ENCODE measurements around the gene CATSPER1.

The CATSPER1 gene

DNA sequence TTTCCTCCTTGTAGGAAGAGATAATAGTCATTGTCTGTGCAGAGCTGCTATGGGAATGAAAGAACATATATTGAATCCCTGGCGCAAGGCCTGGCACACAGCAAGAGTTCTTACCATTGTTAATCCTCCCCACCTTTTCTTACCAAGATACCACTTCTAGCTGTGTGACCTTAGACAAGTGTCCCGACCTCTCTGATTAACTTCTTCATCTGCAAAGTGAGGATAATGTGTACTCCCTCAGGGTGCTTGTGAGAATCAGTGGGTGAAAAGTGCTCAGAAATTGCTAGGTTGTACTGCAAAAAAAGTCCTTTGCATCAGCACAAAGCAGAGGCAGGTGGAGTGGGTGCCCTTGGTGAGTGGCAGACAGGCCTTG, 18.2 kb downstream of the CATSPER1 start:
- TF ChIP-seq POLR2A (IDR thresholded peaks at IDR 0.05; ENCODE audit: low read length) (no peak), GATA1 (IDR thresholded peaks at IDR 0.05; ENCODE audit: low read depth, low read length) (no peak)
- DNase-seq: no peak

DNA sequence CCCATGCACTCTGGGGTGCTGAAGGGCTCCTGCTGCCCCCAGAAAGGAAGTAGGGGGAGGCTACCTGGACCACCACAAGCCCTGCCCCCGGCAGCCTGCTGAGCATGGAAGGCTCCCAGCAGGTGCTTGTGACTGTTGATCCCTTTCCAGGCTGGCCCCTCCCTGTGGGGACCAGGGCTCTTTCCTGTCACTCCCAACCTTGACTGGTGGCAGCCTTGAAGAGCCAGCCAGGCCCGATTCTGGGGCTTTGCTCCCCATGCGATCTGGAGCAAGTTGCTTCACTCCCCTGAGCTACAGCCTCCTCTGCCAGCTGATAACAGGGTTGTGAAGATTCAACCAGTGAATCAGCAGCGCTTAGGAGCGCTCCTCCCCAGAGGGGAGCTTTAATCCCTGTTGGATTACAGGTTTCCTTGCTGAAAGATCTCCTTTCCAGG, 19.1 kb downstream of the CATSPER1 start:
- DNase-seq: peak; percentile 35 to 39
- TF ChIP-seq POLR2A (IDR thresholded peaks at IDR 0.05; ENCODE audit: low read length) (no peak), GATA1 (IDR thresholded peaks at IDR 0.05; ENCODE audit: low read depth, low read length) (no peak)

DNA sequence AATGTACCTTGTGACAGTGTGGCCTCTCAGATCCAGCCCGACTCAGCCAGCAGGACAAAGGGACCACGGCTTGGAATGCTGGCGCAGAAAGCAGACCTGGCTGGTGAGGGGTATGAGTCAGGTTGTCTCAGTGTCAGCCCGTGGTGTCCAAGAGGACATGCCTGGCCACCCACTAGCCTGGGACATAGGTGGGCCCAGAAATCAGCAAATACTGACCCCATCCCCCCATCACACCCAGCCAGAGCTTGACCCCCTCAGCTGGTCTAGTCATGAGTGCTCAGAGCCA, 19.4 kb downstream of the CATSPER1 start:
- no peak for TF ChIP-seq POLR2A (IDR thresholded peaks at IDR 0.05; ENCODE audit: low read length)
- DNase-seq: no peak

DNA sequence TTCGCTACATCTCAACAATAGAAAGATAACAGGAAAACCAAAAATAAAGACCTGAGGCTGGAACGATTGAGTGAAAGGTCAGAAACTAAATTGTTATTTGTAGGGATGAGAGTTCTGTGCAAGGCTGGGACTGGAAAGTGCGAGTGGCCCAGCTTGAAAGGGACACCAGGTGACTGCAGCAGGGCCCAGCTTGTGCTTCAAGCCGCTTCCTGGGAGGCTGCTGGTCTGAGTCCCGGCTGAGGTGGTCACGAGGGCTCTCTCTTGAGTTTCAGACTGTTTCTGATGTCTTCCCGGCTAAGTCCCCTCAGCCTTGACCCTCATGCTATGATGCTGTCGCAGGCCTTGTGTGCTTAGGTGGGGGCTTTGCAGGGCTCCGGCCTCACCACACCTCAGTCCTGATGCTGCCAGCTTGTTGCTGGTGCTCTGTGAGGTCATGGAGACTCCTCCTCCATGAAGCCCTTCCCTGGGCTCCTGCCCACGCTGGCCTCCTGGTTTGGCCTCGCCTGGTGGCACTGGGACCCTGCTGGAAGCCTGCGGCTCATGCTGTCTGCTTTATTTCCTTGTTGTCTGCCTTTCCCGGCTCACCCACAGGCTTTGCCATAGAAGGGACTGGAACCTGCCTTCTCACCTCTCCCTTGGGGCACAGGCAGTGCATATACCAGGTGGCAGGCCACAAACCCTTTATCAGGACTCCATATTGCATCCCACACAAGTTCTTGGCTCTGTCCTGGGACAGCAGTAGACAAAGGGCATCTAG, 20.0 kb downstream of the CATSPER1 start:
- DNase-seq: no peak
- TF ChIP-seq POLR2A (IDR thresholded peaks at IDR 0.05; ENCODE audit: low read length): no peak
- TF ChIP-seq GATA1 (IDR thresholded peaks at IDR 0.05; ENCODE audit: low read depth, low read length): no peak

DNA sequence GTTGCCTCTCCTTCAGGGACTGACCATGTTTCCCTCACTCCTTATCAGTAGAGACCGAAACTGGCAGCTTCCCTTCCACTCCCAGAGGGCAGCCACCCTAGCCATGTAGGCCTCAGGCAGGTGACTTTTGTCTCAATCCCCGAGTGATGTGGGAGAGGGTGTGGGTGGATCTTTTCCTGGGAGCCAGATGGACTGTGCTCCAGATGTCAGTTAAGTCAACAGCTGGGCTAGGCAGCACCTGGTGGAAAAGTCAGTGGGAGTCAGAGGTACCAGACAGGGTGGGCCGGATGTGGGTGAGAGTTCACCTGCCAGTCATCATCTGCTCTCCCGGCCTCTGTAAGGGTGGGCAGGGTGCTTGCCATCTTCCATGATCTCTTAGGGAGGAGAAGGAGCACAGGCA, 22.1 kb downstream of the CATSPER1 start:
- no peak for DNase-seq
- TF ChIP-seq POLR2A (IDR thresholded peaks at IDR 0.05; ENCODE audit: low read length): no peak
- TF ChIP-seq GATA1 (IDR thresholded peaks at IDR 0.05; ENCODE audit: low read depth, low read length): no peak

DNA sequence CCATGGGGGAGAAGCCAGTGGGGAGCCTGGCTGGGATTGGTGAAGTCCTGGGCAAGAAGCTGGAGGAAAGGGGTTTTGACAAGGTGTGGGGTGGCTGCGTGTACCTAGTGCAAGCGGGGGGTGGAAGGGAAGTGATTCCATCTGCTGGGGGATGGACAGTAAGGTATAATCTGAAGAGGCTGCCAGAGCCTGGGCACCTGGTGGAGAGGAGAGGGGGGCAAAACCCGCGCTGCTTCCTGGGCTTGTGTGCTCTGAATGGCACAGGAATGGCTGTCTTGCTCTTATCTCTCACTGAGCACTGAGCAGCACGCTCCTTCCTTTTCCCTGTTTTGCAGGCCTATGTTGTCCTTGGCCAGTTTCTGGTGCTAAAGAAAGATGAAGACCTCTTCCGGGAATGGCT, 23.0 kb downstream of the CATSPER1 start:
- no peak for DNase-seq
- TF ChIP-seq POLR2A (IDR thresholded peaks at IDR 0.05; ENCODE audit: low read length) (no peak), GATA1 (IDR thresholded peaks at IDR 0.05; ENCODE audit: low read depth, low read length) (no peak)

DNA sequence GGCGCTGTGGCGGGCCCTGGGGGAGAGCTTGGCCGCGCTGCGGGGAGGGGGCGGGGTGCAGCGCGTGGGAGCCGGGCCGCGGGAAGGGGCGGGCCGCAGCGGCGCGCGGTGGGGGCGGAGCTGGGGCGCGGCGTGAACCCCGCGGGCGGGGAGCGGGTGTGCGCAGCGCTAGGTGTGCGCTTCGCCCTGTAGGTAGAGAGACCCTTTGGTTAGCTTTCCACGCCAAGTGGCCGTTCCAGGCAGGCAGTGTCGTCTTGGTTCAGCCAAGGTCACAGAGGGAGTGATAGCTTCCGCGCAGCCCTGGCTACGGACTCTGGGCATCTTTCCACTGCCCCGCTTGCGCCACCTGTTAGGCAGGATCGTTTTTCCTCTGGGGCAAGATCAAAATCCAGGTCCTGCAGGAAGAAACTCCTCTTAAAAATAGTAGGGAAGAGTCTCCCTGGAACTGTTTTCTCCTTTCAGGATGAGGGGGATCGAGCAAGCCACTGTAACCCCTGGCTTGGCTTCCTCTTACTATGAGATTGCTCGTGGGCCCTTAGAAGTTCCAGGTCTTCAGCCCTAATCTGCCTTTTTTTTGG, 23.5 kb downstream of the CATSPER1 start:
- TF ChIP-seq GATA1 (IDR thresholded peaks at IDR 0.05; ENCODE audit: low read depth, low read length): no peak
- TF ChIP-seq POLR2A (IDR thresholded peaks at IDR 0.05; ENCODE audit: low read length): no peak
- DNase-seq: no peak

DNA sequence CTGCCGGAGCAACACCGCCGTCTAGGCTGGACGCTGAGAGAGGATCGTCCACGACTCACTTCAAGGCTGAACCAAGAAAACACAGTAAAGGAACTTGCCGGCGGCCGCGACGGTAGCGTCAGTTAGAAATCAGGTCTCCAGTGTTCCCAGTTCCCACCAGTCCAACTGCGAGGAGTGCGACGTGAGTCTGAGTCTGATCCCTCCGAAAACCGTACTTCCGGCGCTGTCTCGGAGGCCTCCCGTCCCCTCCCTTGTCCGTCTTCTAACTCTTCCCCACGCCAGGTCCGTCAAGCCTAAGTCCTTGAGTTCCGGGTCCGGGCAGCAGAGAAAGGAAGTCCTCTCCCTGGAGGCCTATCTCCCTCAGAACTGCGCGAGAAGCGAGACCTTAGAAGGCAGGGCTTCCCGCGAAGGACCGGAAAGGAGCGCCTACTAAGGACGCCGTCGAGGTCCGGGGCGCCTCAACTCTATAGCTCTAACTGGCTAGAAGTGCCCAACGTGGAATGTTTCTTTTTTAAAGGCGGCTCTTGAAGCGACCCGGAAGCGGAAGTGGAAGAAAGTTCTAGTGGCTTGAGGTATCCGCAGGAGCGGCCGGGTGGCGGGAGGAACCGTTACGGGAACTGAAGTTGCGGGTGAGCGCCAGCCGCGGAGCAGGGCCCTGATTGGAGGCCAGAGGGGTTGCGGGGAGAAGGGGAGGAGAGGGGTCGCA, 24.2 kb downstream of the CATSPER1 start, which contains the start of the genes BANF1 and EIF1AD:
Gene BANF1, plus strand, starts transcription at position 562 of the 706 bp plus-strand sequence. CDS start 748 bp downstream, outside the sequence.
Gene EIF1AD, minus strand, starts transcription at position 216 of the 706 bp plus-strand sequence. CDS start 1,768 bp downstream, outside the sequence.
- DNase-seq: peak; percentile 98 to 99
- TF ChIP-seq GATA1 (IDR thresholded peaks at IDR 0.05; ENCODE audit: low read depth, low read length) (no peak), POLR2A (IDR thresholded peaks at IDR 0.05; ENCODE audit: low read length) (peak; percentile 90)

DNA sequence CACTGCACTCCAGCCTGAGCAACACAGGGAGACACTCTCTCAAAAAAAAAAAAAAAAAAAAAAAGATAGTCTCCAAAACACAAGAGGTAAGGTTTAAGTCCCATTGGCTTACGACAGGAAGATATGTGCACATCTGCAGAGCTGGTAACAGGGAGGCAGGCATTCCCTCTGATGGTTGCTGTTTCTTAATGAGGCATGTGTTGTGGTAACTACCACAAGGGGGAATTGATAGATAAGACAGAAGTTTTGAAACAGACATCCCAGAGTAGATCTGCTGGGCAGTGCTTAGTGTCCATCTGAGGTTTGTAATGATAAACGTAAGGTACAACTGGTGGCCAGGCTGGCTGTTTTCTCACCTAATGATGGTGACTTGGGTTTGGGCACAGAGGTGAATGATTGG, 29.0 kb downstream of the CATSPER1 start:
- DNase-seq: peak; percentile 17 to 72
- no peak for TF ChIP-seq POLR2A (IDR thresholded peaks at IDR 0.05; ENCODE audit: low read length)
- no peak for TF ChIP-seq GATA1 (IDR thresholded peaks at IDR 0.05; ENCODE audit: low read depth, low read length)

DNA sequence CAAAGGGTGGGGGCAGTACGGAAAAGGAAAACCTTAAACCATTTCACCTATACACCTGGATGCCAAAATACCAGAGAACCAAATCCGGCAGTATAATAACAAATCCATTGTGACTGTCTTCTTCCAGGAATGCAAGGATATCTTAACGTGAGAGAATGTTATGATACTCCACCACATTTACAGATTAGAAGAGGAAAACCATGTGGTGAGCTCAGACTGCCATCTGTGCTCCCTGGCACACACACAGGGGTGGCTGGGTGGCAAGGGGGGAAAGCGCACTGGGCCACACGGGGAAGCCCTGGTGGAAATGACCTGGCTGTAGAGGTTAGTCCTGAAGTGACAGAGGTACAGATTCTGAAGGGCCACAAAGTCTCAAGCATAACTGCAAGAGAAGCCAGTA, 34.2 kb downstream of the CATSPER1 start:
- DNase-seq: no peak
- TF ChIP-seq GATA1 (IDR thresholded peaks at IDR 0.05; ENCODE audit: low read depth, low read length) (no peak), POLR2A (IDR thresholded peaks at IDR 0.05; ENCODE audit: low read length) (no peak)

DNA sequence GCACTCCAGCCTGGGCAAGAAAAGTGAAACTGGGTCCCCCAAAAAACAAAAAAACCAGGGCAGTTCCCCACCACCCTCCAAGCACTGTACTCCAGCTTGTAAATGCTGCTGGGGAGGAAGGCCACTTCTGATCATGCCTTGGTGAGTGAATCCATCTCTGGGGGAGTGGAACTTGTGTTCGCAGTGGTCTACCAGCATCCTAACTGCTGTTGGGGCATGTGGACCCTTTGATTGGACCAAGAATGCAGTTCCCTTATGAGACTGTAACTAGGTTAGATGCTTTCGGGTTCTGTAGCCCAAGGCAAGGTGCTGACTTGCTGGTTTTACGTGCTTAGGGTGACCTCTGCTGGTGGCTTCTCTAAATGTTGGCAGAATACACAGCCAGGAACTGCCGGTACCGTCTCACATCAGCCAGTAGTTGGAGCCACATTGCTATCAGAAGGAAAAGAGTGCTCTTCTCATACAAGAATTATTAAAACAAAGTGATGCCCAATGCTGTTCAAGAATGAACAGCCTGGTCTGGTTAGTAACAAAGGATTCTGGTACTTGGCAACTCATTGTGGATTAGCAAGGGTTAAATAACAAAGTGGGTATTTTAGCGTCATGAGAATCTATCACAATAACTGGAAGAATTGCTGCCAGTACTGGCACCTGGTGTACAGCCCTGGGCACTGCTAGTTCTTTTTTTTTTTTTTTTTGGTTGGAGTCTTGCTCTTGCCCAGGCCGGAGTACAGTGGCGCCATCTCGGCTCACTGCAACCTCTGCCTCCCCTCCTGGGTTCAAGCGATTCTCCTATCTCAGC, 37.3 kb downstream of the CATSPER1 start:
- peak; percentile 95 to 97 for DNase-seq
- TF ChIP-seq GATA1 (IDR thresholded peaks at IDR 0.05; ENCODE audit: low read depth, low read length) (no peak), POLR2A (IDR thresholded peaks at IDR 0.05; ENCODE audit: low read length) (no peak)

DNA sequence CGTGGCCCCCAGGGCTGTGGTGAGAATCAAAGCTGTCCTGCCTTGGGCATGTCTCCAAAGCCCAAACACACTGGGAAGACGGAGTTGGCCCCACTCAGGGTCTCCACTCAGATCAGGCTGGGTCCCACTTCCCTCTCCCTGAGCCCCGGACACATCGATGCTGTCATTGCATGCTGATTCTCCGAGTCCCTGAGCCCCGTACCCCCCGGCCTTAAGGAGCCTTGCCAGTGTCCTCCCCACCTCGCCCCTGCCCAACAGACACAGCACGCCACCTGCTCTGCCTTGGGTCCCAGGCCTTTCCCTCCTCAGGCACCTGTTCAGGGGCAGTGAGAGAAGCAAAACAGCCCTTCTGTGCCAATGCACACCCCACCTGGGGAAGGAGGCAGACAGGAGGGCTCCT, 38.9 kb downstream of the CATSPER1 start:
- no peak for DNase-seq

DNA sequence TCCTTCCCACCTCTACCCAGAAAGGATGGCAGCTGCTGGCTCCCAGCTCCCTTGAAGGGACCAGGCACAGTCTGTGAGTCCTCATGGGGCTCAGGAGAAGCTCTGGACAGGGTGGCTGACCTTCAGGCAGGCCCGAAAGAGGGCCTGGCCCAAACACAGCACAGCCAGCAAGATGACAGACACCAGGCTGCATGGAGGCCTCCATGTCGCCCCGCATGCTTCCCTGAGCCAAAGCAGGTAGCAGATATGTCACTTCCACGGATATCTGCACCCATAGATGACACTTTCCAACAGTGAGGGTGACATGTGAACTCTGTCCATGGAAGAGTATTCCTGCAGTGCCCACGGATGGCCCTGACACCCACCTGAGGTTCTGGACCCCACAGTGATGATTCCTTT, 42.7 kb downstream of the CATSPER1 start:
- TF ChIP-seq POLR2A (IDR thresholded peaks at IDR 0.05; ENCODE audit: low read length): no peak
- no peak for TF ChIP-seq GATA1 (IDR thresholded peaks at IDR 0.05; ENCODE audit: low read depth, low read length)
- DNase-seq: no peak

More for the DNA sequence above, 38.9 kb downstream of the CATSPER1 start:
- no peak for TF ChIP-seq POLR2A (IDR thresholded peaks at IDR 0.05; ENCODE audit: low read length)
- no peak for TF ChIP-seq GATA1 (IDR thresholded peaks at IDR 0.05; ENCODE audit: low read depth, low read length)

Data from erythroblast (primary cell).